Activated CD8-positive, alpha-beta memory T cell treated with anti-CD3 and anti-CD28 coated beads, Interleukin-2, amount 50 U/mL, for 48 hours (primary cell): Measurements from ENCODE around the gene RTEL1.

Experiments
- DNase-seq: peaks from one replicate; pipeline ENCODE4 v3.0.0-alpha.2; 2020

Gene RTEL1

GRCh38 chr20:63742381-63743024 lies 84.4 kb downstream of the RTEL1 start:
- DNase-seq: no peak

- DNase-seq: no peak
Observed at GRCh38 chr20:63743210-63743970, 85.3 kb downstream of the RTEL1 start.

GRCh38 chr20:63744158-63744557 lies 86.0 kb downstream of the RTEL1 start:
- DNase-seq: no peak

- no peak for DNase-seq
Observed at GRCh38 chr20:63744574-63745423, 86.7 kb downstream of the RTEL1 start.

- no peak for DNase-seq
Observed at GRCh38 chr20:63745424-63745805, 87.3 kb downstream of the RTEL1 start.
